K562 (cell line): ENCODE measurements around the gene PQBP1. TPM values are rescaled to one million over a fixed set of nuclear protein-coding genes. Genes with fewer than 3 reads are reported as not detected.

Experiments used
- ATAC-seq: fragments of 200-7000 bp; cut with Tn5 transposase; 3 replicates; pipeline ENCODE4 v1.9.1; 2020; ENCODE audit warnings: moderate library complexity
- BruUV-seq: library from RNA; stranded (reverse); fragments of 400-500 nt; replicated peaks from 2 replicates; lab custom pipeline; 2021; lab: Mats Ljungman, UMichigan
- CTCF ChIA-PET: fragments of 300-600 bp; formaldehyde crosslinking; extraction: SDS; loops from one replicate; lab custom pipeline; 2021; ENCODE audit warnings: low intra/inter-chr PET ratio; lab: Yijun Ruan, JAX
- POLR2A ChIA-PET: fragments of 300-600, 350-650 bp; sonication (Branson Sonifier 250); formaldehyde crosslinking; extraction: SDS; loops from one replicate; lab custom pipeline; 2021; ENCODE audit warnings: antibody characterized with exemption, inconsistent platforms; lab: Yijun Ruan, JAX
- DNase-seq, 4 experiments: peaks; one replicate each; pipeline versions ENCODE4 v3.0.0 to v3.0.0-alpha.2; 2011 to 2018; ENCODE audit warnings: low spot score in 3 of 4, mixed read lengths in 3 of 4; ENCODE audit errors: extremely low read depth in 1 of 4
- FAIRE-seq: peaks from 2 replicates; lab custom pipeline; 2011; peaks lifted over from hg19 to GRCh38; lab: Jason Lieb, UNC
- H2AFZ ChIP-seq: 2 replicates; pipeline ENCODE4 v1.6.0; 2011; ENCODE audit warnings: low read depth, low read length, control low read depth, inconsistent platforms
- H3K27ac ChIP-seq: fragments of 200-600 bp; 3 replicates; pipeline ENCODE4 v1.8.0; 2011; ENCODE audit warnings: low read depth, mild to moderate bottlenecking, control low read depth, inconsistent platforms, low read length, moderate library complexity, mixed read lengths; ENCODE audit errors: extremely low read depth
- H3K27me3 ChIP-seq, 2 experiments: fragments of 300-600 bp in 1 of 2; 2 replicates in 1 of 2; 3 replicates in 1 of 2; pipeline versions ENCODE4 v1.6.0 to v1.8.0; 2011; ENCODE audit warnings: inconsistent platforms in 2 of 2, low read length in 2 of 2, mild to moderate bottlenecking in 1 of 2, mixed read lengths in 1 of 2, moderate library complexity in 1 of 2; ENCODE audit not compliant: control insufficient read depth in 2 of 2, insufficient read depth in 2 of 2
- H3K36me3 ChIP-seq: fragments of 300-600 bp; 3 replicates; pipeline ENCODE4 v1.8.0; 2011; ENCODE audit warnings: mild to moderate bottlenecking, low read length, inconsistent platforms; ENCODE audit not compliant: control insufficient read depth, insufficient read depth
- H3K4me1 ChIP-seq, 2 experiments: fragments of 200-600 bp in 1 of 2; replicated peaks in 1 of 2; 2 replicates in 1 of 2; 3 replicates in 1 of 2; pipeline versions ENCODE4 v1.5.1 to v1.8.0; 2011; ENCODE audit warnings: inconsistent platforms in 2 of 2, low read length in 2 of 2, mild to moderate bottlenecking in 1 of 2, mixed read lengths in 1 of 2, moderate library complexity in 1 of 2; ENCODE audit not compliant: control insufficient read depth in 2 of 2, insufficient read depth in 2 of 2
- H3K4me2 ChIP-seq: 2 replicates; pipeline ENCODE4 v1.6.1; 2011; ENCODE audit warnings: low read length, control low read depth, inconsistent platforms, mixed read lengths; ENCODE audit not compliant: insufficient read depth
- H3K4me3 ChIP-seq: fragments of 200-600 bp; sonication (generic), shearing (Covaris generic); 2 replicates; pipeline ENCODE4 v1.5.1; 2016; ENCODE audit warnings: control low read depth, inconsistent platforms
- H3K79me2 ChIP-seq: fragments of 200-600 bp; 3 replicates; pipeline ENCODE4 v1.8.0; 2011; ENCODE audit warnings: low read length, inconsistent platforms; ENCODE audit not compliant: control insufficient read depth, insufficient read depth
- H3K9ac ChIP-seq, 2 experiments: 2 replicates each; pipeline versions ENCODE4 v1.6.0 to v1.6.1; 2011; ENCODE audit warnings: low read depth in 2 of 2, low read length in 2 of 2, control low read depth in 1 of 2, inconsistent platforms in 1 of 2, mild to moderate bottlenecking in 1 of 2, mixed read lengths in 1 of 2; ENCODE audit not compliant: insufficient read depth in 1 of 2
- H3K9me1 ChIP-seq: one replicate; pipeline ENCODE4 v1.6.0; 2011; ENCODE audit warnings: inconsistent platforms, mild to moderate bottlenecking, low read length, moderate library complexity; ENCODE audit not compliant: control insufficient read depth, insufficient read depth
- H3K9me3 ChIP-seq: replicated peaks from 2 replicates; pipeline ENCODE4 v1.5.1; 2011; ENCODE audit warnings: low read depth, low read length, inconsistent platforms; ENCODE audit not compliant: control insufficient read depth, insufficient read depth
- H4K20me1 ChIP-seq: replicated peaks from 2 replicates; pipeline ENCODE4 v1.6.1; 2011; ENCODE audit warnings: low read length, inconsistent platforms, mixed read lengths; ENCODE audit not compliant: control insufficient read depth, insufficient read depth
- DPF2 ChIP-seq: fragments of 450-650 bp; IDR thresholded peaks from 2 replicates; pipeline ENCODE4 v1.6.1; 2016
- RBM17 ChIP-seq: fragments of 200-400 bp; formaldehyde crosslinking; IDR thresholded peaks from 2 replicates; pipeline ENCODE4 v1.6.1; 2017; ENCODE audit warnings: low read depth, mild to moderate bottlenecking, low read length, borderline replicate concordance
- RBM22 ChIP-seq: fragments of 200-400 bp; formaldehyde crosslinking; IDR thresholded peaks from 2 replicates; pipeline ENCODE4 v1.6.1; 2018; ENCODE audit warnings: low read length, low read depth; ENCODE audit not compliant: poor library complexity, severe bottlenecking
- REST ChIP-seq, 2 experiments: fragments of 450-650 bp; formaldehyde crosslinking in 1 of 2; IDR thresholded peaks; 2 replicates each; pipeline versions ENCODE4 v1.4.0 to v1.6.1; 2014 to 2020; ENCODE audit warnings: mild to moderate bottlenecking in 2 of 2, borderline replicate concordance in 1 of 2, low read depth in 1 of 2
- SMARCE1 ChIP-seq: fragments of 450-650 bp; IDR thresholded peaks from 2 replicates; pipeline ENCODE4 v1.7.1; 2016; ENCODE audit warnings: mild to moderate bottlenecking
- TEAD4 ChIP-seq, 2 experiments: sonication (generic) in 1 of 2; formaldehyde crosslinking in 1 of 2; IDR thresholded peaks; 2 replicates each; pipeline versions ENCODE4 v1.6.1 to v1.8.0; 2012 to 2022; ENCODE audit warnings: borderline replicate concordance in 1 of 2, inconsistent platforms in 1 of 2, low read length in 1 of 2, mild to moderate bottlenecking in 1 of 2, missing genetic modification reagents in 1 of 2
- THRB ChIP-seq: fragments of 450-650 bp; formaldehyde crosslinking; conservative IDR thresholded peaks from 2 replicates; pipeline ENCODE4 v1.4.0; 2022; ENCODE audit warnings: mild to moderate bottlenecking, missing genetic modification characterization
- ZNF740 ChIP-seq, 3 experiments: fragments of 200-800 bp in 1 of 3; sonication (Bioruptor generic) in 1 of 3; sonication (generic) in 1 of 3; formaldehyde crosslinking in 1 of 3; IDR thresholded peaks; 2 replicates each; pipeline versions ENCODE4 v1.6.1 to v1.8.0; 2016 to 2022; ENCODE audit warnings: mild to moderate bottlenecking in 2 of 3, missing compliant biosample characterization in 2 of 3, missing genetic modification characterization in 2 of 3, missing genetic modification reagents in 1 of 3
- WGBS: fragments of 100-300 bp; shearing (Covaris generic); methylation state at CpG from one replicate; pipeline ENCODE4 v1.1.6; 2016; ENCODE audit warnings: low coverage, mixed read lengths; ENCODE audit not compliant: insufficient coverage; ENCODE audit errors: missing lambda C conversion rate; 5-methylcytosine and 5-hydroxymethylcytosine counted together
- in situ Hi-C: fragments of 300-500 bp; cut with MboI; formaldehyde crosslinking; loops from 4 replicates; pipeline ENCODE4 v1.15.0; 2018; ENCODE audit warnings: inconsistent platforms, mixed read lengths
- intact Hi-C: fragments of 100-400 bp; cut with micrococcal nuclease; formaldehyde crosslinking; loops from 2 replicates; pipeline ENCODE4 v1.14.2; 2022
- polyA plus RNA-seq, 8 experiments: library from polyadenylated mRNA; depleted of rRNA in 4 of 8; stranded (reverse) in 5 of 8; unstranded in 3 of 8; fragments of >200 nt; fragmentation: Nextera tagmentation in 2 of 8; fragmentation: Illumina TruSeq in 1 of 8; extraction: Ambion mirVana in 2 of 8; extraction: Trizol in 1 of 8; gene quantifications; 2 replicates each; pipeline versions ENCODE4 v1.2.1 to v1.2.3, GENCODE V29; 2011 to 2014; ENCODE audit warnings: inconsistent platforms in 1 of 8, missing spikeins in 1 of 8
- total RNA-seq, 7 experiments: library from RNA; depleted of rRNA in 6 of 7; stranded (reverse); fragments of >200 nt in 6 of 7; fragmentation: Illumina TruSeq in 2 of 7; extraction: Trizol in 2 of 7; gene quantifications; 2 replicates each; pipeline versions ENCODE4 v1.2.1 to v1.2.3, GENCODE V29; 2011 to 2021; ENCODE audit warnings: low replicate concordance in 1 of 7

Gene PQBP1
- total and polyA plus RNA-seq, 9 of the 15 experiments (the other 6 are each of a cell fraction or from before 2014, with no cell fraction given), result 41.3 to 262 (median 112) TPM

- TF ChIP-seq ZNF740 (CRISPR knock-in tag; IDR thresholded peaks at IDR 0.05) (peak; percentile 81), ZNF740 (tag; IDR thresholded peaks at IDR 0.05) (no peak), RBM17 (no peak), THRB (CRISPR knock-in tag) (0 out of 2 replicates have a peak, but pooled peaks have one; percentile 47)
Measured at GRCh38 chrX:48854898-48855297, 42.8 kb upstream of the PQBP1 start (continued).

- Histone ChIP-seq H3K9me1 (no peaks in the 10 kb centered on the region), H3K79me2 (no peaks in the 10 kb centered on the region), H3K4me2 (peak overlapping the region; percentile 39), H3K9ac (no peak overlapping the region), H3K36me3 (no peaks in the 10 kb centered on the region), H3K27ac (no peak overlapping the region), H4K20me1 (no peaks in the 10 kb centered on the region), H2AFZ (0 out of 2 replicates have a peak overlapping the region, but pooled peaks have one; percentile 32), H3K27me3 (no peaks in the 10 kb centered on the region), H3K4me3 (no peak overlapping the region), H3K4me1 (peaks cover 2 to 13% of the 10 kb centered on the region in 2 experiments; a peak in 4 of 5 replicates), H3K9me3 (no peaks in the 10 kb centered on the region)
- ChIA-PET CTCF (no interaction called here), POLR2A (no interaction called here)
- peak in 3 of 4 experiments; percentile 8 to 57 (median 39) for DNase-seq
- FAIRE-seq, result peak; percentile 86
- ATAC-seq, result peak; percentile 77
- intact Hi-C loops (loop anchor here (5.0 kb wide), 1 partner anchor 33 kb away; the partner anchor contains the start of genes PQBP1 and TIMM17B), in situ Hi-C loops (no loop called here)
- 2% methylated on average over 4 of the region's 4 CpGs for WGBS
- BruUV-seq, result no TSS peak
- TF ChIP-seq RBM22 (no peak), REST (IDR thresholded peaks at IDR 0.05; ENCODE audit: borderline replicate concordance) (peak; percentile 66), REST (CRISPR knock-in tag; IDR thresholded peaks at IDR 0.05; ENCODE audit: low read depth) (no peak), SMARCE1 (peak; percentile 64; the same call in 1 of the 2 replicates), DPF2 (peak; percentile 65), TEAD4 (IDR thresholded peaks at IDR 0.05; ENCODE audit: low read length) (peak; percentile 69; the same call in 1 of the 2 replicates), TEAD4 (CRISPR knock-in tag; IDR thresholded peaks at IDR 0.05; ENCODE audit: borderline replicate concordance) (no peak)
Measured at GRCh38 chrX:48864210-48864609, 33.5 kb upstream of the PQBP1 start.
